Stimulated activated CD4-positive, alpha-beta T cell treated with anti-CD3 and anti-CD28 coated beads, Interleukin-1b, Interleukin-23, amount 100 ng/mL, for 48 hours (primary cell): ENCODE data around the gene EMID1.

Experiments used
- DNase-seq: peaks from one replicate; pipeline ENCODE4 v3.0.0-alpha.2; 2020

The EMID1 gene

DNA sequence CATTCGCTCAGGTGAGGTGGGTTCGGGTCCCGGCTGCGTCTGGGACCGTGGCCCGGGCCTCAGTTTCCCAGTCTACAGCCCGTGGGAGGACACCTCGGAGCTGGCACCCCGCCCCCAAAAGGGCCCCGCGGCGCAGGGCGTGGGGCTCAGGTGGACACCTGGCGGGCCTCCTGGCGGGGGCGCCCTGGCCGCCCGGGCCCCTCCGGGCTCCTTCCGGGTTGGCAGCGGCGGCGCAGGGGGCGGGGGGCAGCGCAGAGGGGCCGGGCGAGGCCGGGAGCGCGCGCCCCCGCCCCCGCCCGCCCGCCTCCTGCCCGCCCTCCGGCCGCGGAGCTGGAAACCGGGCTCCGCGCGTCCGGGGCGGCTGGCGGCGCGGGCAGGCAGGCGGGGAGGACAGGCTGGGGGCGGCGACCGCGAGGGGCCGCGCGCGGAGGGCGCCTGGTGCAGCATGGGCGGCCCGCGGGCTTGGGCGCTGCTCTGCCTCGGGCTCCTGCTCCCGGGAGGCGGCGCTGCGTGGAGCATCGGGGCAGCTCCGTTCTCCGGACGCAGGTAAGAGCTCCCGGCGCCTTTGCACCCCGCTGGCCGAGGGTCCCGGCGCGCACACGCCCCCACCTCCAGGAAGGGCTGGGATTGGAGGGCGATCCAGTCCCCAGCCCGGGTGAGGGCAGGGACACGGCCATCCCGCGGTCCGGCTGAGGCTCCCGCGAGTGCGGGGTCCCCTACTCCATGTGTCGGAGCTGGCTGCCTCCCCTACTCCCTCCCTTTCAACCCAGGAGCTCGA is at the start of gene EMID1:
EMID1 (plus strand) TSS at position 303 of the 778 bp plus-strand sequence; CDS start at position 446, 143 bp downstream.
- no peak for DNase-seq

DNA sequence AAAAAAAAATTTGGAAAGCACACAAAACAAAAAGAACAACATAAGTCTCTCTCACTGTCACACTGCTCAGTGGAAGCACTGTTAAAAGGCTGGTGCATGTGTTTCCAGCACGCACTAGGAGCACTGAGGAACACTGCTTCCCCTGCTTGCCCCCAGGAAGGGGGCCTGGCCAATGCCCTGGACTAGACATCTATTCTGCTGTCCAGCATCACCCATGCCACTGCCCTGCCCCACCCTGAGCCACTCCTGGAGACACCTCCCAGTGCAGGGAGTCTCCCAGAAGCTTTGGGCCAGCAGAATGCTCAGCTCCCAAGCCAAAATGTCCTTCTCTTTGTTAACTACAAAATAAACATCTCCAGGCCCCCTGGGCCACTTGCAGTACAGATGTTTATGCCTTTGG is 49.7 kb upstream of the EMID1 start:
- no peak for DNase-seq

DNA sequence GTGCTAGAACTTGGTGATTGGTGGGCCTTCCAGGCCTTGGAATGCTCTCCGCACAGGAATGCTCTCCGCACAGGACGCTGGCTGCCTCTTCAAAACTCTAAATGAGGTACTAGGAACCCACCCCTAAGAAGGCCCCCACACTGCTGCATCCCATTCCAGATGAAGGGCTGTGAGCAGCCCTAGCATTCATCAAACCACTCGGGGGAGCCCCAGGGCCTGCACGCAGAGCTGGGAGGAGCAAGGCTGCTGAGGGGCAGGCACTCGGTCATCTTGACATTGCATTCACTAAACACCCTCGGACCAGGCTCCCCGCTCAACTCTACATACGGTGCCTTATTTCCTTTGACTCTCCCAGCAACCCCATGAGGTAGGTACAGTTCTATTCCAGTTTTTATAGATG is 49.2 kb upstream of the EMID1 start:
- DNase-seq = no peak

DNA sequence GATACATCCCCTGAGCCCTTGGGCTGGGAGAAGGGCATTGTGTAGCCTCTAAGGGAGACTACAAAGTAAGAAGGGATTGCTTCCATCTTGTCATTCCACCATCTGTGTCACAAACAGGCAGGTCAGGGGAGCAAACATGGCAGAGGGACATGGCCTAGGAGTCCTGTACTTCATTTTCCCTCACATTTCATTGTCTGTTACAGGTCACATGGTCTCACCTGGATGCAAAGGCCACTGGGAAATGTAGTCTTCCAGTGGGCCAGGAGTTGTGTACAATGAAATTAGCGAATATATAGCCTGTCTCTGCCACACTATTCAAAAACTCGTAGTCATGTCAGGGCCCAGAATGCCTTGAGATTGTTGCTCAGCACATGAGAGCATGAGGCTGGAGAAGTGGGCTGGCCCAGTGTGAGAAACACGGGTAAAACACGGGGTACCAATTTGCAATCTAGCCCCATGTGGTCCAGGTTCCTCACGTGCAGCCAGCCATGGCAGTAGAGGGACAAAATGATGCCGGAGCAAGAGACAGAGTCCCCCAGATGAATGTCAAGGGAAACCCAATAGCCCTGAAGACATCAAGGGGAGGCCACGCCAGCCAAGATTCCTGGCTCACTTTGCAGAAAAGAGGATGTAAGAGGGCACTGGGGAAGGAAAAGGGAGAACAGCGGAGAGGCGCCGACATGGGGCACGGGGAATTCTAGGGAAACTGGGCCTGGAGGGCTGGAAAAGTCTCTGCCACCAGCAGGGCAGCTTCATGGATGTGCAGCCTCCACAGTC is 47.7 kb upstream of the EMID1 start:
- no peak for DNase-seq

DNA sequence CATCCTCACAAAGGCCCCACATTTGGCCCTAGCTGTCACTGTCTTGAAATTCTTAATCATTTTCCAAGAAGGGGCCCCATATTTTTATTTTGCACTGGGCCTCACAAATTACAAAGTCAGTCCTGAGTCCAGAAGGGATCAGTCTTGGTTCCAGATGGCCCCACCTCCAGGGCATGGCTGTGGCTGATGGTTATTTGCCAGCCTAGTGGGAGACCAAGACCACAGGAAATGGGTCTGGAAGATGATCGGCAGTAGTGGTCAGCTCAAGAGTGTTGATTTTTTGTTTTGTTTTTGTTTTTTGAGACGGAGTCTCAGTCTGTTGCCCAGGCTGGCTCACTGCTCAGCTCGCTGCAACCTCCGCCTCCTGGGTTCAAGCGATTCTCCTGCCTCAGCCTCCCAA is 47.1 kb upstream of the EMID1 start:
- DNase-seq = no peak

DNA sequence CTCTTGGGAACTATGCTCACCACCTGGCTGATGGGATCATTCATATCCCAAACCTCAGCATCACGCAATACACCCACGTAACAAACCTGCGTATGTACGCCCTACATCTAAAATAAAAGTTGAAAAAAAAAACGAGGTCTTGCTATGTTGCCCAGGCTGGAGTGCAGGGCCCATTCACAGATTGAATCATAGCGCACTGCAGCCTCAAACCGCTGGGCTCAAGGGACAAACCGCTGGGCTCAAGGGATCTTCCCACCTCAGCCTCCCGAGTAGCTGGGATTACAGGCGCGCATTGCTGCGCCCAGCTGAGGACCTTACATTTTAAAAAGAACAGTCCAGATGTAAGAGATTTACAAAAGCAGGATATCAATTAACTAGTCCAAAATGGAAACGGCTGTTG is 41.9 kb upstream of the EMID1 start:
- DNase-seq = no peak

DNA sequence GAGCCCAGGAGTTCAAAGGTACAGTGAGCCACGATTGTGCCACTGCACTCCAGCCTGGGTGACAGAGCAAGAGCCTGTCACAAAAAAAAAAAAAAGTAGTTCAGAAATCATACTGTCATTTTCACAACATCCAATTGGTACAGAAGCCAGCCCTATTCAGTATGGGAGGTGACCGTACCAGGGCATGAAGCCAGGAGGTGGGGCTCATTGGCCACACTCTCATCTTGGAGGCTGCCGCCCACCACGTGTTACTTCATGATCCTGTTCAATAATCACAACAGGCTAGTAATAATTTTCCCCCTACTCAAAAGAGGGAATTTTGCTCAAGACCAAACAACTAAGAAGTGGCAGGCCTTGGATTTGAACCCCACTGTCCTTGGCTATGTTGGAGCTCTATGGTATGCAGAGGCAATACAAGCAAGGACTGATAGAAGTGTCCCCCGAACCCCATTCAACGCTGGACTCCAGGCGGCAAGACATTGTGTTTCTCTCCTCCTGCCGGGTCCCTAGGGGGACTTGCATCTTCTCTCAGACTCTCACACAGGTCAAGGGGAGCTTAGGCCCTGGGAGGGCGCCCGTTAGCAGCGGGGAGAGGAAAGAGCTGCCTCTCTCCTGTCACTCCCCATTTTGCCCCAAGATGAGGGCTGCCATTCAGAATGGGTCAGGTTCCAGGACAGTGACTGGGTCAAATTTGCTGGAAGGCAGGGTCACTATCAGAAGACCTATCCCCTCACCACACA is 40.2 kb upstream of the EMID1 start:
- DNase-seq = no peak

DNA sequence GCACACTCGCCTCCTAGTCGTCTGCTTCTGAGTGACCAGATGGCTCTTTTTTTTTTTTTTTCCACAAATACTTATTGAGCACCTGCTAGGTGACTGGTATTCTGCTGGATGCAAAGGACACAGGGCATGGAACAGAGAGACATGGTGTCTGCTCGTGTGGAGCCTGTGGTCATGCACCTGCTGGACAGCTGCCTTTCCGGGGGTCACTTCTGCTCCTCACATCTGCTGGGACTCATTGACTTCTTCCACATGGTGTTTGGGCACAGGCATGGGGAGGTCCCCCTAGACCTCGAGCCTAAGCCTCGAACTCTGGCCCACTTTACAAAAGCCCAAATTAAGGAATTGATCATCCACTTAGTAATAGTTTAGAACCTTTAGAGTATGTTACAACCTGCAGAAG is 39.5 kb upstream of the EMID1 start:
- no peak for DNase-seq

DNA sequence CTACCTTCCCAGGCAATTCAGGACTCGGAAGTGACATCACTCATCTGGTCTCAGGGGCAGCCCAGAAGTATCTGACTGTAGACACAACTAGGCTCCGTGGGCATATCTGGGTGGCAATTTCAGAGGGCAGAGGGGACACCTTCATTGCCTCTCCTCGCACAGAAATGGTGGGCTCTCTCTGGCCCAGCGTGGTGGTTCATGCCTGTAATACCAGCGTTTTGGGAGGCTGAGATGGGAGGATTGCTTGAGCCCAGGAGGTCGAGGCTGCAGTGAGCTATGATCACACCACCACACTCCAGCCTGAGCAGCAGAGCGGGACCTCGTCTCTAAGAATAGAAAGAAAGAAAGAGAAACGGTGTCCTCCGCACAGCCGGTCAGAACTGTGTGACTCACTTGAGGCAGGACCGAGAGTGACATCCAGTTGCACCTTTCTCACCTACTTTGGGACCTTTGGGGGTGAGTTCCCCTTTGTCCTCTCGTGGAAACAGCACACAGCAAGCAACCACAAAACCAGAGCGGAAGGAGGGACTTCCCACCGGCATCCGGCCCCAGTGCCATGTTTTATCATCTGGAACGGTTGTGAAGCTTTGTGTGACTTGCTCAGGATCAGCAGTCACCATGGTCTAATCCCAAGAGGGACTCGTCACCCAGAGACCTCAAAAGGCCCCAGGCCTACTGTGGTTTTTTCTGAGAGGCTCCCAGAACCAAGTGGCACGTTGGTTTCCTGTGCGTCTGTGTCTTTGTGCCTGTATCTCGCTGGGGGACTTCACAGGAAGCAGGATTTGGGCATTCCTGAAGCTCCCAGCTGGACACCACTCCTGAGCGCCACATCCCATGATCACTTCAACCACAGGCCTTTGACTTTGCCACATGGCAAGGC is 38.4 kb upstream of the EMID1 start:
- peak; percentile 73 for DNase-seq

DNA sequence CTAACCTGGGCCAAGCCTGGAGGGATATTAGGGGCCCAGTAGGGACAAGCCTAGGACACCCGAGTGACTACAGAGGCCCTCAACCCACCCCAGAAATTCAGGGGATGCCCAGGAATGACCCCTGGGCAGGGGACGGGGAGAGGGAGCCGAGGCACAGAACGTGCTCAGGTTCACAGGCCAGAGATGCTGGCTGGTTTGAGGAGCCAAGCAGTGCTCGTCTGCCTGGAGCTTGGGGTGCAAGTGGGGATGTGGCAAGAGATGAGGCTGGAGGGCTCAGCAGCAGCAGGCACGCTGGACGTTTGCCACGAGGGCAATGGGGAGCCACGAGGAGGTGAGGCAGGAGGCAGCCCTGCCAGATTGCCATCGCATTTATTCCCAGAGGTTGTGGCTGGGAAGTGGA is 34.0 kb upstream of the EMID1 start:
- DNase-seq = no peak

DNA sequence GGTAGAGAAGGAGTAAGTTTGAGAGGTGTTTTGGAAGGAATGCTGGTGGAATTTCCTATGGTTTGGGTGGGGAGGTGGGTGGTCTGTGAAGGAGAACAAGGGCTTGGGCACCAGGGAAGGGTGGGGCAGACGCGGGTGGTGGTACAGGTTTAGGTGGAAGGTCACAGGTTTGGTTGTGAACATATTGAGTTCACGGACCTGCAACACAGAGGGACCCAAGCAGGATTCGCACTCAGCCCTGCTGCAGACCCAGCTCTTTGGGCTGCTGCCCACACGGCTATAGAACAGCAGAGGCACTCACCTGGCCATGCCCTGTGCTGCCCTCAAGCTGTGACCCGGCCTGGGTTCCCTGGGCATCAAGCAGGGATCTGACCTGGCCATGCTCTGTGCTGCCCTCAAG is 33.5 kb upstream of the EMID1 start:
- DNase-seq = no peak

DNA sequence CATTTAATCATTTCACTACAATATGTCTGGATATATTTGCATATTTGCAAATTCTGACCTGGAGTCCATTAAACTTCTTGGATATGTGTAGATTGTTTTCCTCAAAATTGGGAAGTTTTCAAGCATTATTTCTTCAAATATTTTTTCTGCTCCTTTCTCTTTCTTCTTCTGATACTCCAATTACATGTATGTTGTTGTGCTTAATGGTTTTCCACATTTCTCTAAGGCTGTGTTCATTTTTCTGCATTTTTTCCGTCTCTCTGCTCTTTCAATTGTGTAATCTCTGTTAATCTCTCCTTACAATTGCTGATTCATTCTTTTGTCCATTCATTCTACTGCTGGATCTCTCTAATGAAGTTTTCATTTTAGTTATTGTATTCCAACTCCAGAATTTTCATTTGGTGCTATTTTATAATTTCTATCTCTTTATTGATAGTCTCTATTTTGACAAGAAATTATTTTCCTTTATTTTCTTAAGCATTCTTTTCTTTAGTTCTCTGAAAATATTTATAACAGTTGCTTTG is 30.3 kb upstream of the EMID1 start:
- no peak for DNase-seq

DNA sequence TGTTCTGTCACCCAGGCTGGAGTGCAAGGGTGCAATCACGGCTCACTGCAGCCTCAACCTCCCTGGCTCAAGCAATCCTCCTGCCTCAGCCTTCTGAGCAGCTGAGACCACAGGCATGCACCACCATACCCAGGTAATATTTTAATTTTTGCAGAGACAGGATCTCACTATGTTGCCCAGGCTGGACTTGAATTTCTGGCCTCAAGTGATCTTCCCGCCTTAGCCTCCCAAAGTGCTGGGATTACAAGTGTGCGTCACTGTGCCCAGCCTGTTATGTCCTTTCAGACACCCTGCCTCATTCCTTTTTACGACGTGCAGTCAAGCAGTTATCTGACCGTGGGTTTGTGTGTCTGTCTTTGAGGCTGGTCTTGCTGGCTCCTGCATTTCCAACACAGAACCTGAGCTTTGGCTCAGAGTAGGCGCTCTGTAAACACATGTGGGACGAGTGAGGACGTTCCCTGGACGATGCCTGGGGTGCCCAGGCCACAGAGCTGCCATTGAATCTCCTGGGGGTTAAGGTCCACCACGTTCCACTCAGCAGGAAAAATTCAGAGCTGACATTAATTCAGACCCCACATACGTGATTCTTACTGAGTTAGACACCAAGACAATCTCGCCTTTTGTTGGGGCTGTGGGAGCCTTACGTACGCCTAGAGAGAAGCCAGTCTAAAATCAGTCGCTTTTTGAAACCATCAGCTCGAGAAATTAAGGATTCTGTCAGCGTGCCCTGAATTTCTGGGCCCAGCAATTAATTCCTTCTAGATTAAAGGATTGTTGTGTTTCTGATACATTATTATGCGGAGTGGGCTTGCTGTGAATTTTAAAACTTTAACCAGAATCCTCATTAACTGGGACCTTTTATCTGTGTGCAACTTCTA is 21.5 kb upstream of the EMID1 start:
- DNase-seq = no peak

DNA sequence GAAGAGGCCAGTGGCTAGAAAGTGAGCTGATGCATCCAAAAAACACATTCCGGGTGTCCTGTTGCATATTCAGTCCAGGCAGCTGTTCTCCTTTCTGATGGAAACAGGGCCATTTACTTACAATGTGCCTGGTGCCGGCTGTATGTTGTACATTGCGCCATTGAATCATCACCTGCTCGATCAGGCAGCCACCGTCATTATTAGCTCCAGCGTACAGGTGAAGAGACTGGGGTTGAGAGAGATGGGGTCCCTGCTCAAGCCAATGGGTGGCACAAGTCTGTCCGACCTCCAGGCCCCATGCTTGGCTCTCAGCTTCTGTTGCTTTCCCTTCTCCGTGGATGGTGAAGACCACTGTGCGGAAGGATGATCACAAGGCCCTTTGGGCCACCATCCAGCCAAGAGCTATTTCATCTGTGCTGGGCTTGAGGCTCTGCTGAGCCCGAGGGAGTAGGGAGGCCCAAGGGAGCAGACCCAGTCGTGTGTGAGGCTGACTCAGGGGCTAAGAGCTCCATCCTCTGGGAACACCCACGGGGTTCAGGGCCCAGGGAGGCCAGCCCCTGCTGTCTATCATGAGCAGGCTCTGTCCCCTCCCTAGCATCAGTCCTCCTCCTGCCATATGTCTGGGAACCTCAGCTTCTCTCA is 20.7 kb upstream of the EMID1 start:
- DNase-seq = no peak

DNA sequence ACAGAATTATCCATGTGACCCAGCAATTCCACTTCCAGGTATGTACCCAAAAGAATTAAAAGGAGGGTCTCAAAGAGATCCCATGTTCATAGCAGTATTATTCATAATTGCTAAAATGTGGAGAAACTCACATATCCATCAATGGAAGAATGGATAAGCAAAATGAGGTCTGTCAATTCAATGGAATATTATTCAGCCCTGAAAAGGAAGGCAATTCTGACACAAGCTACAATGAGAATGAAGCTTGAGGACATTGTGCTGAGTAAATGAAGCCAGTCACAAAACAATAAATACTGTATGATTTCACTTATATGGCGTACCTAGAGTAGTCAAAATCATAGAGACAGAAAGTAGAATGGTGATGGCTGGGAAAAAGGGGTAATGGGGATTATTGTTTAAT is 19.4 kb upstream of the EMID1 start:
- DNase-seq = no peak

DNA sequence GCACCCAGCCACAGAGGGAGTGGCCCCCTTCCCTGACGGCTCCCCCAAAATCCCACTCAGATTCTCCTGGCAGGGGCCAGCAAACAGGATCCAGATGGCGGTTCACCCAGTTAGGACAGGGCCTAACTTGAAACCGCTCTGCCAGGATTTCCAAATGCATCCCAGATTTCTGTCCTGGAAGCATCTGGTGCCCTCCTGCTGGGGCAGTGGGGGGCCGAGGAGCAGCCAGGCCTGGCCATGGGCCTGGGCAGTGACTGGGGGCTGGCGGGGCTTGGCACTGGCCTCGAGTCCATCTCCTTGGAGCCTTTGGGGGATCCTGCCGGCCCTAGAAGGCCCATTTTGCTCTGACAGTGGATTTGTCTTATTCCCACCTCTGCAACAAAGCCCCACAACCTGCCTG is 17.9 kb upstream of the EMID1 start:
- DNase-seq = no peak

DNA sequence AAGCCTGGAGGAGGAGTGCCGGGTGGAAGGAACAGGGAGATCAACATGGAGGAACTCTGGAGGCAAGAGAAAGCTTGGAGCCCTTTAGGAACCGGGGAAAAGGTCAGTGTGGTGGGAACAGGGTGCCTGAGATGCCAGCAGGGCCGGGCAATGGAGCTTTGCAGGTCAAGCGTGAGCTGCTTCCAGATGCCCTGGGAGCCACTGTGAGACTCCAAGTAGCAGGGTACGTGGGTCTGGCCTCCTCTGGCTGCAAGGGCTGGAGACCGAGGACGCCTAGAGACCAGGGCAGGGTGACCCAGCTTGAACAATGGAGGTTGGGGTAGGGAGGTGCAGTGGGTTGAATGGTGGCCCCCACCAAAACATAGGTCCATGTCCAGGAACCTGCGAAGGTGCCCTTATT is 15.6 kb upstream of the EMID1 start:
- DNase-seq = no peak

DNA sequence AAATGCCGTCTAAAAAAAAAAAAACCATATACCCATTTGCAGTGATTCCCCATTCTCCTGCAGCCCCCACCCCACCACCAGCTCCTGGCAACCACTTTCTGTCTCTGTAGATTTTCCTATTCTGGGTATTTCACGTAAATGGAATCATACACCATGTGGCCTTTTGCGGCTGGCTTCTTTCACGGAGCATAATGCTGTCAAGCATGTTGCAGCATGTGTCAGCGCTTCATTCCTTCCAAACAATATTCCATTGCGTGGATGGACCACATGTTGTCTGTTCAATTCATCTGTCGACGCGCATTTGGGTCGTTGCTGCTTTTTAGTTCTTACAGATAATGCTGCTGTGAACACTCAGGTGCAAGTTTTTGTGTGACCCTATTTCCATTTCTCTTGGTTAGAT is 14.8 kb upstream of the EMID1 start:
- no peak for DNase-seq

DNA sequence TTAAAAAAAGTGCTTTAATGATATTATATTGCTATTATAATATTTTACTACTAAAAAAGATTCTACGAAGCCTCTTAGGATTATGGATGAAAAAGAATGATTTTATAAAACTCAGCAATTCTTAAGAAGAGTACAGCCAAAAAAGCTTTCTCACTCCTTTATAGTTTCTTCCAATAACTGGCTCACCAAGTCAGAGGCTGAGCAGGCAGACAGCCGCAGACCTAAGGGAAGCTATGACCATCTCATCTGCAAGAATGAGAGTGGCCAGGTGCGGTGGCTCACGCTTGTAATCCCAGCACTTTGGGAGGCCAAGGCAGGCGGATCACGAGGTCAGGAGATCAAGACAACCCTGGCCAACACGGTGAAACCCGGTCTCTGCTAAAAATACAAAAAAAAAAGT is 12.7 kb upstream of the EMID1 start:
- DNase-seq = no peak

DNA sequence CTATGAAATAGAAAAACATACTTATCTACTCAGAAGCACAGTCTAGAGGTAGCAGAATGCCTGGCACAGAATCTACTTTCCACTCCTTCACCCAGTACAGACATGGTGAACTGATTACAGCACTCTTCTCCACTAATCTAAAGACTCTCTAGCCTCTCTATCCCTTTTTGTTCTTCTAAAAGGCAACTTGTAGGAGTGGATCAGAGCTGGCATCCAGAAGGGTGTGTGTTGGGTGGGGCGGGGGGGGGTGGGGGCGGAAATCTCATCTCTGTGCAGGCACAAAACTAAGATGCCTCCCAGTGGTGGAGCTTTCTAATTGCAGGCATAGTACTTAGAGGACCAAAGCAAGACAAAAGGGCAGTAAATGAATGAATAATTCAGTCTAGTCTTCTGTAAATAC is 11.5 kb upstream of the EMID1 start:
- no peak for DNase-seq
